Regular cardiac myocyte (primary cell): ENCODE measurements around the gene PRIM2. TPM values are rescaled to one million over a fixed set of nuclear protein-coding genes. Genes with fewer than 3 reads are reported as not detected.

Experiments used
- total RNA-seq: library from RNA; depleted of rRNA; stranded (reverse); fragments of >200 nt; gene quantifications from 2 replicates; pipeline ENCODE4 v1.2.3, GENCODE V29; 2014

Gene PRIM2
- 27.1 and 54.4 TPM in 2 replicates for total RNA-seq

GRCh38 chr6:57317060-57317943 lies at the start of gene PRIM2:
PRIM2 (plus strand) TSS chr6:57317630; CDS start chr6:57318446, 816 bp downstream.

Other genes with a start within 250 kb of the PRIM2 start
- 56.6 and 79.5 TPM in 2 replicates for gene ZNF451, start 227.4 kb upstream of the PRIM2 start, total RNA-seq
- gene BAG2, start 145.3 kb upstream of the PRIM2 start, total RNA-seq, result 15.3 and 17.2 TPM in 2 replicates
- gene RAB23, start 95.3 kb upstream of the PRIM2 start, total RNA-seq, result 33.0 and 60.3 TPM in 2 replicates